ENCODE data around the gene TMEM151B. TPM values are rescaled to one million over a fixed set of nuclear protein-coding genes. Genes with fewer than 3 reads are reported as not detected.

TMEM151B gene
- total and polyA plus RNA-seq, 2 of the 13 experiments (the other 11 are each of a cell fraction or from before 2014, with no cell fraction given): not detected

GRCh38 chr6:44247338-44248302 lies 22.6 kb upstream of the TMEM151B start (continued):
- TF ChIP-seq FUBP1 (CRISPR knock-in tag; IDR thresholded peaks at IDR 0.05; ENCODE audit: borderline replicate concordance) (no peak), MLXIP (CRISPR knock-in tag; IDR thresholded peaks at IDR 0.05; ENCODE audit: borderline replicate concordance) (no peak), MXD4 (CRISPR knock-in tag; IDR thresholded peaks at IDR 0.05) (peak; percentile 95; the same call in 1 of the 2 replicates), MIER2 (CRISPR knock-in tag; IDR thresholded peaks at IDR 0.05) (0 out of 2 replicates have a peak, but pooled peaks have one; percentile 53), ZNF44 (CRISPR knock-in tag; IDR thresholded peaks at IDR 0.05) (no peak; the same call in 1 of the 2 replicates), ZBTB21 (CRISPR knock-in tag; IDR thresholded peaks at IDR 0.05) (no peak), ZNF34 (CRISPR knock-in tag; IDR thresholded peaks at IDR 0.05; ENCODE audit: borderline replicate concordance) (no peak), RAD21 (CRISPR knock-in tag; IDR thresholded peaks at IDR 0.05) (0 out of 2 replicates have a peak, but pooled peaks have one; percentile 4), ZSCAN9 (CRISPR knock-in tag; IDR thresholded peaks at IDR 0.05; ENCODE audit: borderline replicate concordance) (no peak), REL (CRISPR knock-in tag; conservative IDR thresholded peaks at IDR 0.05) (no peak), HMG20A (CRISPR knock-in tag; IDR thresholded peaks at IDR 0.05; ENCODE audit: borderline replicate concordance) (no peak), SMC3 (IDR thresholded peaks at IDR 0.05; ENCODE audit: low read length) (no peak), U2AF2 (IDR thresholded peaks at IDR 0.05; ENCODE audit: low read depth, low read length) (no peak), ZNF546 (CRISPR knock-in tag; conservative IDR thresholded peaks at IDR 0.05) (no peak), ZBTB38 (CRISPR knock-in tag; IDR thresholded peaks at IDR 0.05) (no peak; the same call in 1 of the 2 replicates), ARID2 (CRISPR knock-in tag; IDR thresholded peaks at IDR 0.05; ENCODE audit: borderline replicate concordance) (no peak), THRA (CRISPR knock-in tag; IDR thresholded peaks at IDR 0.05; ENCODE audit: borderline replicate concordance) (no peak), NFATC3 (CRISPR knock-in tag; IDR thresholded peaks at IDR 0.05) (0 out of 2 replicates have a peak, but pooled peaks have one; percentile 2)

All from HepG2 (cell line).